ENCODE results near the gene FILIP1L. TPM values are rescaled to one million over a fixed set of nuclear protein-coding genes. Genes with fewer than 3 reads are reported as not detected.

The FILIP1L gene
- polyA plus RNA-seq, 1 donor (not counting 4 experiments of a cell fraction or from before 2014, with no cell fraction given): 14.7 TPM

DNA sequence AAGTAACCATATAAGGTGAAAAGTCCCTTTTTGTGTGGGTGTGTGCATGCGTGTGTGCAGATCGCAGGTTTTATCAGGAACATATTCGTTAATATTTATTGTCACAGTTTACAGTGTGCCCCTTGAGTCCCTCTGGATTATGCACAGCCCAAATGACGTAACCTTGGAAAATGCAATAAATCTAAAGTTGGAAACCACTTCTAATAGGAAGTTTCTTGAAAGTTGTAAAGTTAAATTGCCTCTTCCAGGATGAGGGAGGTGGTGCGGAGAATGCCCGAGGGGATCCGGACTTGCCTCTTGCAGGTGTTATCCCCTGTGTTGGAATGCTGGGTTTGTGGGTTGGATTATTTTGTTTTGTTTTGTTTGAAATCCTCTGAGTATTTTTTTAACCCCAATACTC, 153.4 kb downstream of the FILIP1L start:
- FAIRE-seq: no peak
- TF ChIP-seq, protein P1, sequence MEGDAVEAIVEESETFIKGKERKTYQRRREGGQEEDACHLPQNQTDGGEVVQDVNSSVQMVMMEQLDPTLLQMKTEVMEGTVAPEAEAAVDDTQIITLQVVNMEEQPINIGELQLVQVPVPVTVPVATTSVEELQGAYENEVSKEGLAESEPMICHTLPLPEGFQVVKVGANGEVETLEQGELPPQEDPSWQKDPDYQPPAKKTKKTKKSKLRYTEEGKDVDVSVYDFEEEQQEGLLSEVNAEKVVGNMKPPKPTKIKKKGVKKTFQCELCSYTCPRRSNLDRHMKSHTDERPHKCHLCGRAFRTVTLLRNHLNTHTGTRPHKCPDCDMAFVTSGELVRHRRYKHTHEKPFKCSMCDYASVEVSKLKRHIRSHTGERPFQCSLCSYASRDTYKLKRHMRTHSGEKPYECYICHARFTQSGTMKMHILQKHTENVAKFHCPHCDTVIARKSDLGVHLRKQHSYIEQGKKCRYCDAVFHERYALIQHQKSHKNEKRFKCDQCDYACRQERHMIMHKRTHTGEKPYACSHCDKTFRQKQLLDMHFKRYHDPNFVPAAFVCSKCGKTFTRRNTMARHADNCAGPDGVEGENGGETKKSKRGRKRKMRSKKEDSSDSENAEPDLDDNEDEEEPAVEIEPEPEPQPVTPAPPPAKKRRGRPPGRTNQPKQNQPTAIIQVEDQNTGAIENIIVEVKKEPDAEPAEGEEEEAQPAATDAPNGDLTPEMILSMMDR (optimal IDR thresholded peaks at IDR 0.05 in 1 of 3, IDR thresholded peaks at IDR 0.05 in 1 of 3, conservative IDR thresholded peaks at IDR 0.05 in 1 of 3; ENCODE audit: extremely low read depth in 1 of 3, insufficient read depth in 2 of 3, low read length in 3 of 3): no peak
- no peak for TF ChIP-seq EZH2 (IDR thresholded peaks at IDR 0.05; ENCODE audit: low read length)
- Histone ChIP-seq H3K36me3 (ENCODE audit: control insufficient read depth in 2 of 2, extremely low read depth in 1 of 2, insufficient read depth in 2 of 2, low read length in 2 of 2) (no peaks in the 10 kb centered on the region), H3K9me3 (ENCODE audit: control insufficient read depth, low read depth, low read length) (no peaks in the 10 kb centered on the region), H3K27me3 (ENCODE audit: control insufficient read depth, extremely low read depth, insufficient read depth, low read length) (no peaks in the 10 kb centered on the region), H4K20me1 (ENCODE audit: control insufficient read depth, extremely low read depth, insufficient read depth, low read length) (no peaks in the 10 kb centered on the region), H3K4me3 (ENCODE audit: control insufficient read depth in 2 of 3, extremely low read depth in 1 of 3, insufficient read depth in 2 of 3, low read depth in 1 of 3, low read length in 3 of 3) (no peak overlapping the region), H3K79me2 (ENCODE audit: control insufficient read depth, insufficient read depth, low read length) (no peaks in the 10 kb centered on the region), H3K9ac (ENCODE audit: control insufficient read depth, extremely low read depth, insufficient read depth, low read length) (no peak overlapping the region), H3K9me1 (ENCODE audit: control insufficient read depth, extremely low read depth, insufficient read depth, low read length) (no peaks in the 10 kb centered on the region), H3K4me2 (ENCODE audit: control insufficient read depth, extremely low read depth, insufficient read depth, low read depth, low read length) (no peak overlapping the region), H3K27ac (ENCODE audit: control insufficient read depth, insufficient read depth, low read length) (no peak overlapping the region), H3K4me1 (ENCODE audit: control insufficient read depth, extremely low read depth, insufficient read depth, low read length) (no peaks in the 10 kb centered on the region), H2AFZ (ENCODE audit: control insufficient read depth, low read length) (no peak overlapping the region)
- dilution Hi-C loops (cut with MboI; ENCODE audit: extremely low pct_ligation_motif_present, low sequenced_read_pairs): no loop called here
- no peak for DNase-seq (ENCODE audit: low read depth, low spot score)

DNA sequence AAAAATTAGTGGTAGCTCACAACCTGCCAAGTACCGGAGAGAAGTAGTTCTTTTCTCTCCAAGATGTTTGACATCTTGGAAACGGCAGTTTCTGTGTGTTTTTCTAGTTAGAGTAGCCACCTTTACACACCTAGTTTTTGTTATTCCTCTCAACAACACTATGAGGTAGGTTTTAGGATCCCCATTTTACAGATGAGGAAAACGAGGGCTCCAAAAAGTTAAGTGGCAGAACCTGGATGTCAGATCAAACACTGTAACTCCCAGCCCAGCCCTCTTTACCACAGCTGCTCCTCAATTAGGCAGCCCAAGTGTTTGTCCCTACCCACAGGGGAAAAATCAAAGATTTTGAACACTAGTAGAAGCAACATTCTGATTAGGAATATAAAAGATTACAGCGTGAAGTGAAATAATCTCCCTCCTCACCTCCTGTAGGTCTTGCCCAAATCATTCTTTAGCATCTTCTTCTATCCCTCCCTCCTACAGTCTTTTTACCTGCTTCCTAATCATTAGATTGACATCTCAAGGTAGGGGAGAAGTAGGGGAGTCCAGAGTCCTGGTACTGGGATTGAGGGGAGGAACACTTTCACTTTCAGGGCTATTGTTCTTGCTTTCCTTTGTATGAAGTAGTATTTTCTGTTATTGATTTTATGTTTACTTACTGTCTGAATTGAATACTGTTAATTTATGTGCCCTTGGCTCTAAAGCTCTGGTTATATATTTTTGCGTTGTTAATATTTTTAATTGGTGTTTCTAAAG, 154.0 kb downstream of the FILIP1L start:
- Histone ChIP-seq H3K9me3 (ENCODE audit: control insufficient read depth, low read depth, low read length) (no peaks in the 10 kb centered on the region), H4K20me1 (ENCODE audit: control insufficient read depth, extremely low read depth, insufficient read depth, low read length) (no peaks in the 10 kb centered on the region), H3K4me2 (ENCODE audit: control insufficient read depth, extremely low read depth, insufficient read depth, low read depth, low read length) (no peak overlapping the region), H2AFZ (ENCODE audit: control insufficient read depth, low read length) (no peak overlapping the region), H3K4me3 (ENCODE audit: control insufficient read depth in 2 of 3, extremely low read depth in 1 of 3, insufficient read depth in 2 of 3, low read depth in 1 of 3, low read length in 3 of 3) (no peak overlapping the region), H3K36me3 (ENCODE audit: control insufficient read depth in 2 of 2, extremely low read depth in 1 of 2, insufficient read depth in 2 of 2, low read length in 2 of 2) (no peaks in the 10 kb centered on the region), H3K79me2 (ENCODE audit: control insufficient read depth, insufficient read depth, low read length) (no peaks in the 10 kb centered on the region), H3K9me1 (ENCODE audit: control insufficient read depth, extremely low read depth, insufficient read depth, low read length) (no peaks in the 10 kb centered on the region), H3K27me3 (ENCODE audit: control insufficient read depth, extremely low read depth, insufficient read depth, low read length) (no peaks in the 10 kb centered on the region), H3K9ac (ENCODE audit: control insufficient read depth, extremely low read depth, insufficient read depth, low read length) (no peak overlapping the region), H3K27ac (ENCODE audit: control insufficient read depth, insufficient read depth, low read length) (no peak overlapping the region), H3K4me1 (ENCODE audit: control insufficient read depth, extremely low read depth, insufficient read depth, low read length) (no peaks in the 10 kb centered on the region)
- dilution Hi-C loops (cut with MboI; ENCODE audit: extremely low pct_ligation_motif_present, low sequenced_read_pairs): no loop called here
- TF ChIP-seq, protein P1 (optimal IDR thresholded peaks at IDR 0.05 in 1 of 3, IDR thresholded peaks at IDR 0.05 in 1 of 3, conservative IDR thresholded peaks at IDR 0.05 in 1 of 3; ENCODE audit: extremely low read depth in 1 of 3, insufficient read depth in 2 of 3, low read length in 3 of 3): no peak
- no peak for TF ChIP-seq EZH2 (IDR thresholded peaks at IDR 0.05; ENCODE audit: low read length)
- FAIRE-seq: peak; percentile 9
- DNase-seq (ENCODE audit: low read depth, low spot score): no peak

Measured in keratinocyte (primary cell).